GM18858 (cell line): Measurements from ENCODE around the gene CTAG1A.
"Not testable (repeated sequence)": the region's sequence is repeated elsewhere in the genome, so short reads cannot be mapped to it uniquely, and the experiment has no call there.

ENCODE experiments used
- ATAC-seq: cut with Tn5 transposase; IDR thresholded peaks from one replicate; pipeline ENCODE4 v1.9.1; 2021; ENCODE audit not compliant: unreplicated experiment

Gene CTAG1A

GRCh38 chrX:154584585-154585183, at the start of gene CTAG1A:
CTAG1A (plus strand) TSS chrX:154585133; CDS start chrX:154585207, 74 bp downstream.
- not testable (repeated sequence) for ATAC-seq

GRCh38 chrX:154535892-154536291, 49.0 kb upstream of the CTAG1A start:
- no peak for ATAC-seq

- no peak for ATAC-seq
Observed at GRCh38 chrX:154539077-154539476, 45.9 kb upstream of the CTAG1A start.

- ATAC-seq: not testable (repeated sequence)
Observed at GRCh38 chrX:154540365-154540764, 44.6 kb upstream of the CTAG1A start.

GRCh38 chrX:154540897-154541535, 43.9 kb upstream of the CTAG1A start:
- ATAC-seq: no peak

- ATAC-seq: no peak
Observed at GRCh38 chrX:154541589-154541895, 43.4 kb upstream of the CTAG1A start.

GRCh38 chrX:154541896-154542722, 42.8 kb upstream of the CTAG1A start:
- ATAC-seq: no peak

- ATAC-seq: no peak
Observed at GRCh38 chrX:154542723-154543424, 42.1 kb upstream of the CTAG1A start.

GRCh38 chrX:154545673-154546274, 39.2 kb upstream of the CTAG1A start:
- no peak for ATAC-seq

- ATAC-seq: peak; percentile 32
Observed at GRCh38 chrX:154546354-154547244, 38.3 kb upstream of the CTAG1A start, which contains the start of gene G6PD. G6PD (minus strand) TSS chrX:154546846; CDS start chrX:154546155, 691 bp downstream.

GRCh38 chrX:154547245-154548027, 37.5 kb upstream of the CTAG1A start, which contains the start of gene IKBKG:
IKBKG (plus strand) TSS chrX:154547620; CDS start chrX:154552003, 4,383 bp downstream.
- peak; percentile 67 for ATAC-seq

GRCh38 chrX:154548028-154548316, 37.0 kb upstream of the CTAG1A start:
- ATAC-seq: no peak

- ATAC-seq: no peak
Observed at GRCh38 chrX:154549766-154550165, 35.2 kb upstream of the CTAG1A start.

GRCh38 chrX:154552112-154552806, 32.7 kb upstream of the CTAG1A start:
- ATAC-seq: not testable (repeated sequence)

- not testable (repeated sequence) for ATAC-seq
Observed at GRCh38 chrX:154558060-154558690, 26.8 kb upstream of the CTAG1A start.

- ATAC-seq: not testable (repeated sequence)
Observed at GRCh38 chrX:154558896-154559295, 26.0 kb upstream of the CTAG1A start.

GRCh38 chrX:154560326-154560725, 24.6 kb upstream of the CTAG1A start:
- not testable (repeated sequence) for ATAC-seq

- ATAC-seq: not testable (repeated sequence)
Observed at GRCh38 chrX:154562295-154562694, 22.6 kb upstream of the CTAG1A start.
